Skeletal muscle satellite cell (primary cell): Measurements from ENCODE around the gene FUBP3.

ENCODE experiments used
- H3K27me3 ChIP-seq: 2 replicates; pipeline ENCODE4 v1.7.0; 2013; ENCODE audit warnings: low read length; ENCODE audit not compliant: control insufficient read depth, insufficient read depth
- H3K36me3 ChIP-seq: 2 replicates; pipeline ENCODE4 v1.7.0; 2013; ENCODE audit warnings: mild to moderate bottlenecking, control low read depth, low read length; ENCODE audit not compliant: insufficient read depth
- H3K4me1 ChIP-seq: 2 replicates; pipeline ENCODE4 v1.7.0; 2013; ENCODE audit warnings: low read length; ENCODE audit not compliant: control insufficient read depth, insufficient read depth
- H3K4me2 ChIP-seq: 2 replicates; pipeline ENCODE4 v1.7.0; 2013; ENCODE audit warnings: mild to moderate bottlenecking, low read length
- H3K4me3 ChIP-seq: 2 replicates; pipeline ENCODE4 v1.7.0; 2013; ENCODE audit warnings: low read length
- H3K9ac ChIP-seq: 2 replicates; pipeline ENCODE4 v1.7.0; 2013; ENCODE audit warnings: mild to moderate bottlenecking, low read depth, low read length, moderate library complexity
- H3K9me3 ChIP-seq: replicated peaks from 2 replicates; pipeline ENCODE4 v1.7.0; 2013; ENCODE audit warnings: mild to moderate bottlenecking, control low read depth, low read length

Gene FUBP3

GRCh38 chr9:130542457-130543228 lies 36.7 kb upstream of the FUBP3 start:
- no peaks in the 10 kb centered on the region for H3K9me3 ChIP-seq
- no peak overlapping the region for H3K4me3 ChIP-seq
- peaks cover 23% of the 10 kb centered on the region for H3K4me1 ChIP-seq
- H3K36me3 ChIP-seq, result no peaks in the 10 kb centered on the region
- peaks cover 18% of the 10 kb centered on the region for H3K27me3 ChIP-seq
- no peak overlapping the region for H3K9ac ChIP-seq
- no peak overlapping the region for H3K4me2 ChIP-seq

- H3K9ac ChIP-seq, result no peak overlapping the region
- H3K9me3 ChIP-seq, result no peaks in the 10 kb centered on the region
- no peak overlapping the region for H3K4me2 ChIP-seq
- peaks cover 16% of the 10 kb centered on the region for H3K4me1 ChIP-seq
- no peak overlapping the region for H3K4me3 ChIP-seq
- no peaks in the 10 kb centered on the region for H3K36me3 ChIP-seq
- peaks cover 18% of the 10 kb centered on the region for H3K27me3 ChIP-seq
Observed at GRCh38 chr9:130543368-130543767, 36.0 kb upstream of the FUBP3 start.

GRCh38 chr9:130543859-130544258 lies 35.5 kb upstream of the FUBP3 start:
- H3K4me2 ChIP-seq, result no peak overlapping the region
- no peaks in the 10 kb centered on the region for H3K36me3 ChIP-seq
- no peak overlapping the region for H3K9ac ChIP-seq
- peaks cover 18% of the 10 kb centered on the region for H3K27me3 ChIP-seq
- peaks cover 11% of the 10 kb centered on the region for H3K4me1 ChIP-seq
- no peak overlapping the region for H3K4me3 ChIP-seq
- H3K9me3 ChIP-seq, result no peaks in the 10 kb centered on the region

GRCh38 chr9:130544364-130544763 lies 35.0 kb upstream of the FUBP3 start:
- no peak overlapping the region for H3K4me2 ChIP-seq
- no peak overlapping the region for H3K9ac ChIP-seq
- H3K36me3 ChIP-seq, result no peaks in the 10 kb centered on the region
- H3K4me3 ChIP-seq, result no peak overlapping the region
- peaks cover 18% of the 10 kb centered on the region for H3K27me3 ChIP-seq
- no peaks in the 10 kb centered on the region for H3K9me3 ChIP-seq
- H3K4me1 ChIP-seq, result peaks cover 7% of the 10 kb centered on the region

- Histone ChIP-seq H3K4me2 (no peak overlapping the region), H3K27me3 (peaks cover 30% of the 10 kb centered on the region)
Observed at GRCh38 chr9:130548103-130548502, 31.3 kb upstream of the FUBP3 start.

GRCh38 chr9:130549093-130549735 lies 30.2 kb upstream of the FUBP3 start:
- Histone ChIP-seq H3K36me3 (no peaks in the 10 kb centered on the region), H3K27me3 (peaks cover 20% of the 10 kb centered on the region), H3K9me3 (no peaks in the 10 kb centered on the region), H3K4me1 (no peaks in the 10 kb centered on the region), H3K9ac (no peak overlapping the region), H3K4me2 (no peak overlapping the region), H3K4me3 (no peak overlapping the region)

More at GRCh38 chr9:130548103-130548502, 31.3 kb upstream of the FUBP3 start:
- Histone ChIP-seq H3K9ac (no peak overlapping the region), H3K4me3 (no peak overlapping the region), H3K36me3 (no peaks in the 10 kb centered on the region), H3K4me1 (no peaks in the 10 kb centered on the region), H3K9me3 (no peaks in the 10 kb centered on the region)

- Histone ChIP-seq H3K36me3 (no peaks in the 10 kb centered on the region), H3K9me3 (no peaks in the 10 kb centered on the region), H3K9ac (no peak overlapping the region), H3K27me3 (peaks cover 50% of the 10 kb centered on the region), H3K4me1 (peaks cover 4% of the 10 kb centered on the region), H3K4me3 (no peak overlapping the region), H3K4me2 (no peak overlapping the region)
Observed at GRCh38 chr9:130554606-130555005, 24.8 kb upstream of the FUBP3 start.

- no peaks in the 10 kb centered on the region for H3K36me3 ChIP-seq
- H3K9ac ChIP-seq, result no peak overlapping the region
- peaks cover 4% of the 10 kb centered on the region for H3K4me1 ChIP-seq
- no peak overlapping the region for H3K4me2 ChIP-seq
- H3K9me3 ChIP-seq, result no peaks in the 10 kb centered on the region
- peaks cover 52% of the 10 kb centered on the region for H3K27me3 ChIP-seq
- no peak overlapping the region for H3K4me3 ChIP-seq
Observed at GRCh38 chr9:130555061-130555460, 24.3 kb upstream of the FUBP3 start.

- peaks cover 52% of the 10 kb centered on the region for H3K27me3 ChIP-seq
- H3K4me1 ChIP-seq, result peaks cover 4% of the 10 kb centered on the region
- H3K36me3 ChIP-seq, result no peaks in the 10 kb centered on the region
- H3K4me2 ChIP-seq, result no peak overlapping the region
- no peak overlapping the region for H3K4me3 ChIP-seq
- H3K9ac ChIP-seq, result no peak overlapping the region
- no peaks in the 10 kb centered on the region for H3K9me3 ChIP-seq
Observed at GRCh38 chr9:130555968-130556367, 23.4 kb upstream of the FUBP3 start.

GRCh38 chr9:130556396-130557076 lies 22.8 kb upstream of the FUBP3 start:
- no peak overlapping the region for H3K4me2 ChIP-seq
- no peaks in the 10 kb centered on the region for H3K9me3 ChIP-seq
- no peaks in the 10 kb centered on the region for H3K36me3 ChIP-seq
- H3K9ac ChIP-seq, result no peak overlapping the region
- no peak overlapping the region for H3K4me3 ChIP-seq
- H3K4me1 ChIP-seq, result peaks cover 4% of the 10 kb centered on the region
- peaks cover 47% of the 10 kb centered on the region for H3K27me3 ChIP-seq

GRCh38 chr9:130557077-130557468 lies 22.3 kb upstream of the FUBP3 start:
- Histone ChIP-seq H3K4me2 (no peak overlapping the region), H3K9ac (no peak overlapping the region), H3K4me1 (peaks cover 4% of the 10 kb centered on the region), H3K9me3 (no peaks in the 10 kb centered on the region), H3K27me3 (peaks cover 43% of the 10 kb centered on the region), H3K4me3 (no peak overlapping the region), H3K36me3 (no peaks in the 10 kb centered on the region)
